AG09309 (cell line): ENCODE data around the gene SYNE4.
A peak's percentile ranks its signal among the peaks of the same experiment; 100 is the strongest.
"Not testable (repeated sequence)": the region's sequence is repeated elsewhere in the genome, so short reads cannot be mapped to it uniquely, and the experiment has no call there.

Experiments
- DNase-seq: peaks from one replicate; pipeline ENCODE4 v3.0.0-alpha.2; 2010; ENCODE audit warnings: low read depth
- H3K4me3 ChIP-seq: 2 replicates; pipeline ENCODE4 v1.5.1; 2011; ENCODE audit warnings: mild to moderate bottlenecking, low read depth, low read length, moderate library complexity; ENCODE audit not compliant: control insufficient read depth
- CTCF ChIP-seq: IDR thresholded peaks from 2 replicates; pipeline ENCODE4 v1.5.1; 2011; ENCODE audit warnings: mild to moderate bottlenecking, low read depth, low read length, inconsistent platforms; ENCODE audit not compliant: insufficient read depth, control insufficient read depth; ENCODE audit errors: missing control alignments

Gene SYNE4

GRCh38 chr19:35987571-35987896 lies 21.1 kb downstream of the SYNE4 start:
- no peak for DNase-seq
- TF ChIP-seq CTCF, result no peak
- no peak overlapping the region for H3K4me3 ChIP-seq

- TF ChIP-seq CTCF, result no peak
- peak overlapping the region; percentile 23 for H3K4me3 ChIP-seq
- DNase-seq, result no peak
Observed at GRCh38 chr19:35986664-35987570, 21.7 kb downstream of the SYNE4 start.

- no peak overlapping the region for H3K4me3 ChIP-seq
- no peak for TF ChIP-seq CTCF
- DNase-seq, result no peak
Observed at GRCh38 chr19:35986111-35986510, 22.5 kb downstream of the SYNE4 start.

- no peak for DNase-seq
- no peak overlapping the region for H3K4me3 ChIP-seq
- no peak for TF ChIP-seq CTCF
Observed at GRCh38 chr19:35983177-35983576, 25.4 kb downstream of the SYNE4 start.

- not testable (repeated sequence) for DNase-seq
Observed at GRCh38 chr19:35980997-35981396, 27.6 kb downstream of the SYNE4 start.

GRCh38 chr19:35978832-35979365 lies 29.7 kb downstream of the SYNE4 start:
- H3K4me3 ChIP-seq, result no peak overlapping the region
- no peak for DNase-seq
- TF ChIP-seq CTCF, result no peak

More at GRCh38 chr19:35980997-35981396, 27.6 kb downstream of the SYNE4 start:
- H3K4me3 ChIP-seq, result not testable (repeated sequence)

- TF ChIP-seq CTCF, result no peak
- no peak overlapping the region for H3K4me3 ChIP-seq
- no peak for DNase-seq
Observed at GRCh38 chr19:35978271-35978670, 30.3 kb downstream of the SYNE4 start.
